Hematopoietic multipotent progenitor cell treated with erythropoietin and hydrocortisone succinate and interleukin-3 and kit ligand, for 15 days (in vitro differentiated cells): Measurements from ENCODE around the gene ORMDL3.

Experiments used
- DNase-seq: peaks from one replicate; pipeline ENCODE4 v3.0.0-alpha.2; 2015; ENCODE audit warnings: low spot score

The ORMDL3 gene

GRCh38 chr17:39927101-39927928 is at the start of gene ORMDL3, which contains the start of gene LRRC3C:
Gene ORMDL3 (minus strand): TSS chr17:39927601. CDS start chr17:39924203, 3,398 bp downstream.
Gene LRRC3C (plus strand): TSS chr17:39927732. CDS start chr17:39941524, 13,792 bp downstream.
- DNase-seq, result peak; percentile 93

- DNase-seq, result no peak
Observed at GRCh38 chr17:39975801-39976200, 48.4 kb upstream of the ORMDL3 start.

GRCh38 chr17:39974433-39974832 is 47.0 kb upstream of the ORMDL3 start:
- no peak for DNase-seq

- no peak for DNase-seq
Observed at GRCh38 chr17:39973496-39973895, 46.1 kb upstream of the ORMDL3 start.

GRCh38 chr17:39972271-39972670 is 44.9 kb upstream of the ORMDL3 start:
- DNase-seq, result no peak

GRCh38 chr17:39971076-39971603 is 43.7 kb upstream of the ORMDL3 start:
- no peak for DNase-seq

GRCh38 chr17:39970157-39970692 is 42.8 kb upstream of the ORMDL3 start:
- DNase-seq, result no peak

GRCh38 chr17:39969375-39969774 is 42.0 kb upstream of the ORMDL3 start:
- DNase-seq, result no peak

- no peak for DNase-seq
Observed at GRCh38 chr17:39968761-39969160, 41.4 kb upstream of the ORMDL3 start.

GRCh38 chr17:39966771-39967170 is 39.4 kb upstream of the ORMDL3 start:
- no peak for DNase-seq

GRCh38 chr17:39965017-39965699 is 37.8 kb upstream of the ORMDL3 start:
- DNase-seq, result no peak

- DNase-seq, result no peak
Observed at GRCh38 chr17:39963829-39964228, 36.4 kb upstream of the ORMDL3 start.

GRCh38 chr17:39962642-39963220 is 35.3 kb upstream of the ORMDL3 start, which contains the start of gene GSDMA:
Gene GSDMA (plus strand): TSS chr17:39963004. CDS start chr17:39965688, 2,684 bp downstream.
- DNase-seq, result no peak

- DNase-seq, result no peak
Observed at GRCh38 chr17:39960524-39961041, 33.2 kb upstream of the ORMDL3 start.

- no peak for DNase-seq
Observed at GRCh38 chr17:39955726-39956225, 28.4 kb upstream of the ORMDL3 start.

- DNase-seq, result no peak
Observed at GRCh38 chr17:39954876-39955275, 27.5 kb upstream of the ORMDL3 start.

GRCh38 chr17:39953471-39953888 is 26.1 kb upstream of the ORMDL3 start:
- no peak for DNase-seq

GRCh38 chr17:39952680-39953470 is 25.5 kb upstream of the ORMDL3 start:
- peak; percentile 94 for DNase-seq

- no peak for DNase-seq
Observed at GRCh38 chr17:39951924-39952679, 24.7 kb upstream of the ORMDL3 start.

GRCh38 chr17:39950871-39951348 is 23.5 kb upstream of the ORMDL3 start:
- DNase-seq, result no peak
